ENCODE results near the gene PRKAB2. TPM values are rescaled to one million over a fixed set of nuclear protein-coding genes. Genes with fewer than 3 reads are reported as not detected.
"Not testable (repeated sequence)": the region's sequence is repeated elsewhere in the genome, so short reads cannot be mapped to it uniquely, and the experiment has no call there.

The PRKAB2 gene
- total and polyA plus RNA-seq, 9 donors, result 7.8 to 19.6 (median 13.4) TPM

GRCh38 chr1:147163019-147163418, 9.3 kb downstream of the PRKAB2 start:
- WGBS, 3 donors, result 97 to 100% (median 97%) methylated on average over 1 of the region's 1 CpG
- TF ChIP-seq POLR2A (IDR thresholded peaks at IDR 0.05), result no peak
- no peak for TF ChIP-seq EP300 (IDR thresholded peaks at IDR 0.05)
- TF ChIP-seq CTCF (IDR thresholded peaks at IDR 0.05), result no peak
- H3K36me3 ChIP-seq, result no peaks in the 10 kb centered on the region

GRCh38 chr1:147162093-147162492, 10.2 kb downstream of the PRKAB2 start:
- no peaks in the 10 kb centered on the region for H3K4me1 ChIP-seq (ENCODE audit: insufficient read depth)
- no peaks in the 10 kb centered on the region for H3K27me3 ChIP-seq
- H3K4me3 ChIP-seq, result no peak overlapping the region
- H3K9me3 ChIP-seq, result no peaks in the 10 kb centered on the region
- no peak for DNase-seq
- no peak for TF ChIP-seq POLR2A (IDR thresholded peaks at IDR 0.05)
- no peak for TF ChIP-seq EP300 (IDR thresholded peaks at IDR 0.05)
- no peak for TF ChIP-seq CTCF (IDR thresholded peaks at IDR 0.05)
- no peak overlapping the region for H3K27ac ChIP-seq
- intact Hi-C loops (cut with DNase I), result no loop called here
- H3K36me3 ChIP-seq, result no peaks in the 10 kb centered on the region

More at GRCh38 chr1:147163019-147163418, 9.3 kb downstream of the PRKAB2 start:
- Histone ChIP-seq H3K4me3 (no peak overlapping the region), H3K4me1 (ENCODE audit: insufficient read depth) (no peaks in the 10 kb centered on the region), H3K27ac (no peak overlapping the region), H3K9me3 (no peaks in the 10 kb centered on the region), H3K27me3 (no peaks in the 10 kb centered on the region)
- intact Hi-C loops (cut with DNase I), result no loop called here
- no peak for DNase-seq

- DNase-seq; H3K27me3 ChIP-seq; H3K27ac ChIP-seq; H3K4me1 ChIP-seq (ENCODE audit: insufficient read depth); intact Hi-C loops (cut with DNase I); H3K9me3 ChIP-seq; H3K36me3 ChIP-seq; H3K4me3 ChIP-seq: not testable (repeated sequence)
- 94 to 98% (median 94%) methylated on average over 2 of the region's 2 CpGs for WGBS, 3 donors
Observed at GRCh38 chr1:147157116-147157515, 15.2 kb downstream of the PRKAB2 start.

GRCh38 chr1:147156642-147157041, 15.6 kb downstream of the PRKAB2 start:
- Histone ChIP-seq H3K36me3 (no peaks in the 10 kb centered on the region), H3K27ac (no peak overlapping the region), H3K27me3 (no peaks in the 10 kb centered on the region), H3K9me3 (no peaks in the 10 kb centered on the region), H3K4me1 (ENCODE audit: insufficient read depth) (no peaks in the 10 kb centered on the region), H3K4me3 (no peak overlapping the region)
- 89 to 95% (median 94%) methylated on average over 3 of the region's 3 CpGs for WGBS, 3 donors
- intact Hi-C loops (cut with DNase I), result no loop called here
- no peak for DNase-seq
- no peak for TF ChIP-seq EP300 (IDR thresholded peaks at IDR 0.05)
- no peak for TF ChIP-seq POLR2A (IDR thresholded peaks at IDR 0.05)
- no peak for TF ChIP-seq CTCF (IDR thresholded peaks at IDR 0.05)

GRCh38 chr1:147152772-147153171, 19.5 kb downstream of the PRKAB2 start:
- TF ChIP-seq POLR2A (IDR thresholded peaks at IDR 0.05), result no peak
- no peak for TF ChIP-seq EP300 (IDR thresholded peaks at IDR 0.05)
- TF ChIP-seq CTCF (IDR thresholded peaks at IDR 0.05), result no peak
- intact Hi-C loops (cut with DNase I), result no loop called here
- DNase-seq, result no peak
- H3K4me3 ChIP-seq, result no peak overlapping the region
- 71 to 77% (median 74%) methylated on average over 3 of the region's 3 CpGs for WGBS, 3 donors
- H3K27ac ChIP-seq, result no peak overlapping the region
- no peaks in the 10 kb centered on the region for H3K4me1 ChIP-seq (ENCODE audit: insufficient read depth)
- H3K36me3 ChIP-seq, result no peaks in the 10 kb centered on the region
- H3K9me3 ChIP-seq, result no peaks in the 10 kb centered on the region
- H3K27me3 ChIP-seq, result no peaks in the 10 kb centered on the region
